HG03159 (cell line): ENCODE measurements around the gene ARSG.
A peak's percentile ranks its signal among the peaks of the same experiment; 100 is the strongest.
"Not testable (repeated sequence)": the region's sequence is repeated elsewhere in the genome, so short reads cannot be mapped to it uniquely, and the experiment has no call there.

Experiments
- ATAC-seq: cut with Tn5 transposase; IDR thresholded peaks from one replicate; pipeline ENCODE4 v1.9.1; 2021; ENCODE audit warnings: mild to moderate bottlenecking, moderate library complexity; ENCODE audit not compliant: unreplicated experiment

The ARSG gene

DNA sequence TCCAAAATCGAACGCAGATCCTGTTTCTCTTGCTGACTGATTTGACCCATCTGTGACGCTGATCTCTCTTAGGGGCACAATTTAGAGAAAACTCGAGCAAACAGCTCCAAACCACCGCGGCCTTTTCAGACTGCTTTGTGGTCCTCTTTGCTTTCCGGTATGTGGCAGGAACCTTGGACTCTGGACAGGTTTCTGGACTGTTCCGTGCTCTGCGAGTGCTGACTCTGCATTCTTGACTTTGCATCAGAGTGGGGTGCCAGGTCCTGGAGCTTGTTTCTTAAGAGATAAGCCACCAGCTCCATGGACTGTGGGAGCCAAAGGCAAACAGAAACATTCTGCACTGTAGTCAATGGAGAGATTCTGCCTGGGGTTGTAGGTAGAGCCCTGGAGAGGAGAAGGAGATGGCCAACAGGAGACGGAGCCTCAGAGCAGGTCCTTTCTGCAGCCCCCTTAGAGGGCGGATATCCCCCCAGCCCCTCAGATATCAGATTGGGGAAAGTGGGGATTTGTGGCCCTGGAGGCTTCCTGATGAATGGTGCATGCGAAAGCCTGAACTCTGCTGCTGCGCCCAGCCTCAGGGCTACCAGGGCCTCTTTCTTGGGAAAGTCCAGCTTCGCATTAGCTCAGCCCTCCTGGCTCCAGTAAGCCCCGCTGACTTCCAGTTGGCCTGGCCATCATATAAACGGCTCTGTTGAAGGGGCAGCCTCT is 100.4 kb downstream of the ARSG start:
- no peak for ATAC-seq

DNA sequence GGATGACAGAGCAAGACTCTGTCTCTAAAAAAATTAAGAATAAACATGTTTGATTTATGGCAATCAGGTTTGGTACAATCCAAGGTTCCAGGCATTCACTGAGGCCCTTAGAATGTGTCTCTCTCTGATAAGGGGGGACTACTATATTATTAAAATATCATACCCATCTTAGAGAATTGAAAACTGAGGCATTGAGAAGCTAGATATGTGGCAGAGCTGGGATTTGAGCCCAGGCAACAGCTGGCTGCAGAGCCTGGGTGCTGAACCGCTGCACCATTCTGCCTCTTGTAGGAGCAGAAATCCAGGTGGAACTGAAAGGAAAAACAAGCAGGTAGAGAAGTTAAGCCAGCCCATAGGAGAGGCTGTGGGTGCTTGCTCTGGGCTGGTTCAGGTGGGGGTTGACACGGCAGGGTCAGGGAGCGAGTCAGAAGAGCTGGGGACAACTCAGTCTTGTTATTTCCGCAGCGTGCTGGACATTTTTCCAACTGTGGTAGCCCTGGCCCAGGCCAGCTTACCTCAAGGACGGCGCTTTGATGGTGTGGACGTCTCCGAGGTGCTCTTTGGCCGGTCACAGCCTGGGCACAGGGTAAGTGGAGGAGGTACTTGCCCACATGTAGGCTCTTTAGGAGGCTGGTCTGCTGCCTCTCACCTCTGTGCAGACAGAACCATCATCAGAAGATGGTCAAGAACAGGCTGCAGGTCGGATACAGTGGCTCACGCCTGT is 103.5 kb downstream of the ARSG start:
- ATAC-seq, result no peak

DNA sequence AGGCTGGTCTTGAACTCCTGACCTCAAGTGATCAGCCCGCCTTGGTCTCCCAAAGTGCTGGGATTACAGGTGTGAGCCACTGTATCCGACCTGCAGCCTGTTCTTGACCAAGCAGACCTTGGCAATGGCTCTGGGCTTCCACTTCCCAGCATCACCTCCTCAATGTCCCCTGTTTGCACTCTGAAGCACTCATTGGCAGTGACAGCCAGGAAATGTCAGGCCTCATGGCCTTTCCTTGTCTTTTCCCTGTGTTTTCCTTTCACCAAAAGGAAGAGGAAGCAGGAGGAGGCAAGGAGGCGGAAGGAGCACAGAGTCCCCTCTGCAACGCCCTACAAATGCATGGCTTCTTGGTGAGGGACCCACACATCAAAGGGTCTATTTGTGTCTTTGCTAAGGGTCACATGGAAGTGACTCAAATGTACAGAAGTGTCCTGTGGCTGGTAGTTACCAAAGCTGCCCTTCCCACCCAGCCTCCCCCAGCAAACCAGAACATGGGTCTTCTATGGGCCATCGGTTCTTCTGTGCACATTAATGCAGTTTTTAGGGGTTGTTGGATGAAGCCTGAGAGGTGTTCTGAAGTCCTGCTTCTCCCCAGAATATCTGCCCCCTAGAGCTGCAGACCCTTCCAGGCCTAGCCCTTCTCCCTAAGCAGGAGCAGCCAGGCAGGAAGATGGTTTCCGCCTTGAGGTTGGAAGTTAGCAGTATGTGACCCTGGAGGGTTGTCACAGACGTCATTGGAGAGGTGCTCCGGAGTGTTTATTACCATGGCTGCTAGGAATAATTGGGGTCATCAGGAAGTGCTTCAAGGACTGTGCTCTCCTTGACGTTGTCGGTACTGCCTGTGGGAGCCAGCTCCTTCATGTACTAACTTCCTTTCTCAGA is 105.2 kb downstream of the ARSG start:
- no peak for ATAC-seq

GRCh38 chr17:68397108-68397536 is 105.8 kb downstream of the ARSG start:
- ATAC-seq, result no peak

GRCh38 chr17:68398691-68399637 is 107.7 kb downstream of the ARSG start:
- peak; percentile 80 for ATAC-seq

DNA sequence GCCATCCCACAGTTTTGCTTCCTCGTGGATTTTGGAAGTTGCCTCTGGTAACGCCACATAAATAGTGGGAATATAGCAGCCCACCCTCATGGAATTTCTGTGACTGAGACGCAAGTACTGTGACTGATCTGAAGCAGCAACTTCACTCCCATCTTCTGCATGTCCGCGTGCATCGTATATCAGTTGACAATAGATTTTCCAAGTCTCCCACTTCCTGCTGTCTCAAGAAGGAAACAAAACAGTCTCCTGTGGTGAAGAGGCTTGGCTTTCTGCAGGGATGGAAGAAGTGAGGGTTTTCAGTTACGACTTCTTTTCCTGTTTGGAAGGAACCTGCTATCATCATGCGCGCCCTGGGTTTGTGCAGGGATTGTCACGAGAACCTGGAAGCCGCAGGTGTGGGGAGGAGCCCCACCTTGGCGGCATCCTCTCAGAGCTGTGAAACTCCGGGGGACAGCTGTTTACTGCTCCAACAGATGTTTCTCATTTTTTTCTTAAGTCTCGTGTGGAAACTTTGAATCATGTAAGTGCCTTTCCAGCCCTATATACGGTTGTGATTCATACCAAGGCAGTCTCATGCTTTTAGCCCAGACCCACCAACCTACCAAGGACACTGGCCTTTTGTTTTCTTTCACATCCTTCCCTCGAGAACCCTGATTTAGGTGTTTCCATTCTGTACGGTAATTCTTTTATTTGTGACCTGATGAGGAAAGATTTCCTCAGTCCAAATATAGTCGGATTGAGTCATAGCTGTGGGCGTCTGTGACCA is 108.5 kb downstream of the ARSG start:
- ATAC-seq, result no peak

GRCh38 chr17:68400404-68400735 is 109.1 kb downstream of the ARSG start:
- no peak for ATAC-seq

- ATAC-seq, result no peak
These were observed 110.0 kb downstream of the ARSG start for GRCh38 chr17:68401288-68401687.

GRCh38 chr17:68403122-68403521 is 111.8 kb downstream of the ARSG start:
- ATAC-seq, result no peak

DNA sequence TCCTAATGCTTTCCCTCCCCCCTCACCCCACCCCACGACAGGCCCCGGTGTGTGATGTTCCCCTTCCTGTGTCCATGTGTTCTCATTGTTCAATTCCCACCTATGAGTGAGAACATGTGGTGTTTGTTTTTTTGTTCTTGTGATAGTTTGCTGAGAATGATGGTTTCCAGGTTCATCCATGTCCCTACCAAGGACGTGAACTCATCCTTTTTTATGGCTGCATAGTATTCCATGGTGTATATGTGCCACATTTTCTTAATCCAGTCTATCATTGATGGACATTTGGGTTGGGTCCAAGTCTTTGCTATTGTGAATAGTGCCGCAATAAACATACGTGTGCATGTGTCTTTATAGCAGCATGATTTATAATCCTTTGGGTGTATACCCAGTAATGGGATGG is 112.5 kb downstream of the ARSG start:
- ATAC-seq, result not testable (repeated sequence)

DNA sequence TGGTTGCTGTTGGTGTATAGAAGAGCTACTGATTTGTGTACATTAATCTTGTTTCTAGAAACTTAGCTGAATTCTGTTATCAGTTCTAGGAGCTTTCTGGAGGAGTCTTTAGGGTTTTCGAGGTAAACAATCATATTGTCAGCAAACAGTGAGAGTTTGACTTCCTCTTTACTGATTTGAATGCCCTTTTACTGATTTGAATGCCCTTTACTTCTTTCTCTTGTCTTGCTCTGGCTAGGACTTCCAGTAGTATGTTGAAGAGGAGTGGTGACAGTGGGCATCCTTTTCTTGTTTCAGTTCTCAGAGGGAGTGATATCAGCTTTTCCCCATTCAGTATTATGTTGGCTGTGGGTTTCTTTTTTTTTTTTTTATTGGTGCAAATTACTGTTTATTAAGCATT is 116.4 kb downstream of the ARSG start:
- not testable (repeated sequence) for ATAC-seq

DNA sequence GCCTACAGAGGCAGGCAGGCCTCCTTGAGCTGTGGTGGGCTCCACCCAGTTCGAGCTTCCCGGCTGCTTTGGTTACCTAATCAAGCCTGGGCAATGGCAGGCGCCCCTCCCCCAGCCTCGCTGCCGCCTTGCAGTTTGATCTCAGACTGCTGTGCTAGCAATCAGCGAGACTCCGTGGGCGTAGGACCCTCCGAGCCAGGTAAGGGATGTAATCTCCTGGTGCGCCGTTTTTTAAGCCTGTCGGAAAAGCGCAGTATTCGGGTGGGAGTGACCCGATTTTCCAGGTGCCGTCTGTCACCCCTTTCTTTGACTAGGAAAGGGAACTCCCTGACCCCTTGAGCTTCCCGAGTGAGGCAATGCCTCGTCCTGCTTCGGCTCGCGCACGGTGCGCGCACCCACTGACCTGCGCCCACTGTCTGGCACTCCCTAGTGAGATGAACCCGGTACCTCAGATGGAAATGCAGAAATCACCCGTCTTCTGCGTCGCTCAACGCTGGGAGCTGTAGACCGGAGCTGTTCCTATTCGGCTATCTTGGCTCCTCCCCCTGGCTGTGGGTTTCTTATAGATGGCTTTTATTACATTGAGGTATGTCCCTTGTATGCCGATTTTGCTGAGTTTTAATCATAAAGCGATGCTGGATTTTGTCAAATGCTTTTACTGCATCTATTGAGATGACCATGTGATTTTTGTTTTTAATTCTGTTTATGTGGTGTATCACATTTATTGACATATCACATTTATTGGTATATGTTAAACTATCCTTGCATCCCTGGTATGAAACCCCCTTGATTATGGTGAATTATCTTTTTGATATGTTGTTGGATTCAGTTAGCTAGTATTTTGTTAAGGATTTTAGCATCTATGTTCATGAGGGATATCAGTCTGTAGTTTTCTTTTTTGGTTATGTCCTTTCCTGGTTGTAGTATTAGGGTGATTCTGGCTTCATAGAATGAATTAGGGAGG is 122.6 kb downstream of the ARSG start:
- ATAC-seq, result not testable (repeated sequence)

GRCh38 chr17:68414901-68415300 is 123.6 kb downstream of the ARSG start:
- not testable (repeated sequence) for ATAC-seq

GRCh38 chr17:68417317-68417716 is 126.0 kb downstream of the ARSG start:
- no peak for ATAC-seq

DNA sequence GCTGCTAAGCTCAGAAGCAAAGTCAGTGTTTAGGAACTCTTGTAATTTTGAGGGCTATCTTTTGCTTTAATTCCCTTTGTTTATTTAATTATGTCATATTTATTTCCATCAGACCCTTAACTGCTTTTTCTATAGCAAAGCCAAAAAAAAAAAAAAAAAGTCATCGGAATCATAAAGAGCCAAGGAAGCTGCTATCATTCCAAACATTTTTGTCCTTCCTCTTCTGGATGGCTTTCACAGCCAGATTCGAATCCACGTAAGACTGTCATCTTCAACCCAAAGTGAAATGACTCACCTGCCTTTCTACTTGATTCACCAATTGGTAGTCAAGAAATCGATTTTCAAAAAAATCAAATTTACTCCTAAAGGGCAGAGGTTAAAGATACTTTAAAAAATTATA is 127.6 kb downstream of the ARSG start:
- ATAC-seq, result no peak

GRCh38 chr17:68420065-68420464 is 128.8 kb downstream of the ARSG start:
- ATAC-seq, result no peak

GRCh38 chr17:68421486-68421885 is 130.2 kb downstream of the ARSG start:
- ATAC-seq, result no peak

DNA sequence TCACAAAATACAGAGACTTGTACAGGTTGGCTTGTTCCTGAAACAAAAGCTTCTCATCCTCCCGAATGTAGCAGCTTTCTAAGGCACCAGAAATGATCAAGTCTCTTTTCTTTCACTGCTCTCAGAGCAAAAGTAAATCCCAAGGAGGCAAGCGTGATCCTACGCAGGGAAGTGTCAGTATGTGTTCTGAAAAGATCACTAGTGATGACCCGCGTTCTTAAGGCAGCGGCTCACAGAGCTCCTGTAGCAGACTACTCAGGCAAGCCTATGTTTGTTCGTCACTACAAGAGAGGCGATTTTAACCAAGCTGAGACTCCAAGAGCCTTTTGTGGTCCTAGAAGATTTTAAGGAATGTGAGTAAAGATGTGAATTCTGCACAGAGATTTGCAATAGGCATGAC is 131.5 kb downstream of the ARSG start:
- ATAC-seq, result no peak

GRCh38 chr17:68423251-68423650 is 132.0 kb downstream of the ARSG start:
- ATAC-seq, result no peak
